Uterus (tissue), 2 donors: ENCODE measurements around the gene ITIH5.

Experiments
- POLR2A ChIP-seq, 2 donors: fragments of 450-650 bp; IDR thresholded peaks; one replicate each; pipeline ENCODE4 v1.6.1; 2016; ENCODE audit warnings: antibody characterized with exemption in 2 of 2, mild to moderate bottlenecking in 1 of 2, moderate library complexity in 1 of 2
- TF ChIP-seq, protein P1 (sequence below), 4 experiments: fragments of 200-600 bp in 2 of 4; fragments of 450-650 bp in 2 of 4; sonication (generic) in 2 of 4; IDR thresholded peaks; one replicate each; pipeline ENCODE4 v1.5.1; 2016 to 2019; ENCODE audit warnings: antibody characterized with exemption in 4 of 4, mild to moderate bottlenecking in 2 of 4, moderate library complexity in 1 of 4

- TF ChIP-seq, protein P1, sequence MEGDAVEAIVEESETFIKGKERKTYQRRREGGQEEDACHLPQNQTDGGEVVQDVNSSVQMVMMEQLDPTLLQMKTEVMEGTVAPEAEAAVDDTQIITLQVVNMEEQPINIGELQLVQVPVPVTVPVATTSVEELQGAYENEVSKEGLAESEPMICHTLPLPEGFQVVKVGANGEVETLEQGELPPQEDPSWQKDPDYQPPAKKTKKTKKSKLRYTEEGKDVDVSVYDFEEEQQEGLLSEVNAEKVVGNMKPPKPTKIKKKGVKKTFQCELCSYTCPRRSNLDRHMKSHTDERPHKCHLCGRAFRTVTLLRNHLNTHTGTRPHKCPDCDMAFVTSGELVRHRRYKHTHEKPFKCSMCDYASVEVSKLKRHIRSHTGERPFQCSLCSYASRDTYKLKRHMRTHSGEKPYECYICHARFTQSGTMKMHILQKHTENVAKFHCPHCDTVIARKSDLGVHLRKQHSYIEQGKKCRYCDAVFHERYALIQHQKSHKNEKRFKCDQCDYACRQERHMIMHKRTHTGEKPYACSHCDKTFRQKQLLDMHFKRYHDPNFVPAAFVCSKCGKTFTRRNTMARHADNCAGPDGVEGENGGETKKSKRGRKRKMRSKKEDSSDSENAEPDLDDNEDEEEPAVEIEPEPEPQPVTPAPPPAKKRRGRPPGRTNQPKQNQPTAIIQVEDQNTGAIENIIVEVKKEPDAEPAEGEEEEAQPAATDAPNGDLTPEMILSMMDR (IDR thresholded peaks at IDR 0.05) = no peak
- TF ChIP-seq POLR2A (IDR thresholded peaks at IDR 0.05) = no peak
Measured at GRCh38 chr10:7697426-7697825, 30.7 kb upstream of the ITIH5 start.
